ENCODE data around the gene NR5A1. TPM values are rescaled to one million over a fixed set of nuclear protein-coding genes. Genes with fewer than 3 reads are reported as not detected.

Gene NR5A1
- total and polyA plus RNA-seq, 2 of the 13 experiments (the other 11 are each of a cell fraction or from before 2014, with no cell fraction given) = 28.9 to 44.7 TPM

- TF ChIP-seq USF2 (IDR thresholded peaks at IDR 0.05; ENCODE audit: low read depth, low read length) = peak; percentile 67
- peak; percentile 31; the same call in 1 of the 2 replicates for TF ChIP-seq USF2 (CRISPR knock-in tag; IDR thresholded peaks at IDR 0.05; ENCODE audit: borderline replicate concordance)
- TF ChIP-seq TRIM22 (IDR thresholded peaks at IDR 0.05) = no peak
- peak; percentile 45; the same call in 1 of the 2 replicates for TF ChIP-seq ZNF350 (CRISPR knock-in tag; IDR thresholded peaks at IDR 0.05; ENCODE audit: borderline replicate concordance, low read depth)
- TF ChIP-seq, protein P1, sequence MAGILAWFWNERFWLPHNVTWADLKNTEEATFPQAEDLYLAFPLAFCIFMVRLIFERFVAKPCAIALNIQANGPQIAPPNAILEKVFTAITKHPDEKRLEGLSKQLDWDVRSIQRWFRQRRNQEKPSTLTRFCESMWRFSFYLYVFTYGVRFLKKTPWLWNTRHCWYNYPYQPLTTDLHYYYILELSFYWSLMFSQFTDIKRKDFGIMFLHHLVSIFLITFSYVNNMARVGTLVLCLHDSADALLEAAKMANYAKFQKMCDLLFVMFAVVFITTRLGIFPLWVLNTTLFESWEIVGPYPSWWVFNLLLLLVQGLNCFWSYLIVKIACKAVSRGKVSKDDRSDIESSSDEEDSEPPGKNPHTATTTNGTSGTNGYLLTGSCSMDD (CRISPR knock-in tag; IDR thresholded peaks at IDR 0.05) = no peak
- TF ChIP-seq ZNF781 (CRISPR knock-in tag; IDR thresholded peaks at IDR 0.05; ENCODE audit: borderline replicate concordance, not compliant biosample characterization) = no peak
- TF ChIP-seq NCOA2 (CRISPR knock-in tag; IDR thresholded peaks at IDR 0.05) = peak; percentile 64
- peak; percentile 98 for TF ChIP-seq ZMYM3 (CRISPR knock-in tag; IDR thresholded peaks at IDR 0.05)
- no peak for TF ChIP-seq SNAPC4 (CRISPR knock-in tag; IDR thresholded peaks at IDR 0.05)
- TF ChIP-seq THAP11 (CRISPR knock-in tag; IDR thresholded peaks at IDR 0.05) = peak; percentile 66
- TF ChIP-seq, protein P2, sequence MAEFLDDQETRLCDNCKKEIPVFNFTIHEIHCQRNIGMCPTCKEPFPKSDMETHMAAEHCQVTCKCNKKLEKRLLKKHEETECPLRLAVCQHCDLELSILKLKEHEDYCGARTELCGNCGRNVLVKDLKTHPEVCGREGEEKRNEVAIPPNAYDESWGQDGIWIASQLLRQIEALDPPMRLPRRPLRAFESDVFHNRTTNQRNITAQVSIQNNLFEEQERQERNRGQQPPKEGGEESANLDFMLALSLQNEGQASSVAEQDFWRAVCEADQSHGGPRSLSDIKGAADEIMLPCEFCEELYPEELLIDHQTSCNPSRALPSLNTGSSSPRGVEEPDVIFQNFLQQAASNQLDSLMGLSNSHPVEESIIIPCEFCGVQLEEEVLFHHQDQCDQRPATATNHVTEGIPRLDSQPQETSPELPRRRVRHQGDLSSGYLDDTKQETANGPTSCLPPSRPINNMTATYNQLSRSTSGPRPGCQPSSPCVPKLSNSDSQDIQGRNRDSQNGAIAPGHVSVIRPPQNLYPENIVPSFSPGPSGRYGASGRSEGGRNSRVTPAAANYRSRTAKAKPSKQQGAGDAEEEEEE (CRISPR knock-in tag; IDR thresholded peaks at IDR 0.05; ENCODE audit: borderline replicate concordance) = no peak
- TF ChIP-seq RAD21 (CRISPR knock-in tag; IDR thresholded peaks at IDR 0.05) = 0 out of 2 replicates have a peak, but pooled peaks have one; percentile 31
- TF ChIP-seq ATF7-NPFF (CRISPR knock-in tag; IDR thresholded peaks at IDR 0.05; ENCODE audit: low read depth) = no peak
- peak; percentile 27; the same call in 1 of the 2 replicates for TF ChIP-seq CAMTA2 (CRISPR knock-in tag; IDR thresholded peaks at IDR 0.05; ENCODE audit: borderline replicate concordance)
- TF ChIP-seq, protein P3, sequence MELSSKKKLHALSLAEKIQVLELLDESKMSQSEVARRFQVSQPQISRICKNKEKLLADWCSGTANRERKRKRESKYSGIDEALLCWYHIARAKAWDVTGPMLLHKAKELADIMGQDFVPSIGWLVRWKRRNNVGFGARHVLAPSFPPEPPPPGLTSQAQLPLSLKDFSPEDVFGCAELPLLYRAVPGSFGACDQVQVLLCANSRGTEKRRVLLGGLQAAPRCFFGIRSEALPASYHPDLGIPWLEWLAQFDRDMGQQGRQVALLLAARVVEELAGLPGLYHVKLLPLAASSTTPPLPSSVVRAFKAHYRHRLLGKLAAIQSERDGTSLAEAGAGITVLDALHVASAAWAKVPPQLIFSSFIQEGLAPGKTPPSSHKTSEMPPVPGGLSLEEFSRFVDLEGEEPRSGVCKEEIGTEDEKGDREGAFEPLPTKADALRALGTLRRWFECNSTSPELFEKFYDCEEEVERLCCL (CRISPR knock-in tag; IDR thresholded peaks at IDR 0.05; ENCODE audit: borderline replicate concordance) = no peak
These were observed 3.6 kb upstream of the NR5A1 start (continued) for GRCh38 chr9:124510650-124511425.
